HepG2 (cell line): ENCODE measurements around the gene PRSS53. TPM values are rescaled to one million over a fixed set of nuclear protein-coding genes. Genes with fewer than 3 reads are reported as not detected.
A peak's percentile ranks its signal among the peaks of the same experiment; 100 is the strongest.

Experiments used
- ATAC-seq: fragments of 200-7000 bp; cut with Tn5 transposase; 3 replicates; pipeline ENCODE4 v1.9.1; 2020; ENCODE audit warnings: mild to moderate bottlenecking, moderate library complexity
- BruUV-seq: library from RNA; stranded (reverse); fragments of 400-500 nt; replicated peaks from 2 replicates; lab custom pipeline; 2021; lab: Mats Ljungman, UMichigan
- CTCF ChIA-PET: fragments of 300-600 bp; formaldehyde crosslinking; extraction: SDS; loops from one replicate; lab custom pipeline; 2021; ENCODE audit warnings: low total read pairs, inconsistent platforms, low intra/inter-chr PET ratio; lab: Yijun Ruan, JAX
- POLR2A ChIA-PET: fragments of 350-600 bp; sonication (Branson Sonifier 250); formaldehyde crosslinking; loops from one replicate; lab custom pipeline; 2020; ENCODE audit warnings: antibody characterized with exemption, inconsistent platforms; lab: Yijun Ruan, JAX
- DNase-seq: peaks from one replicate; pipeline ENCODE4 v3.0.0-alpha.2; 2015; ENCODE audit warnings: low spot score
- FAIRE-seq: peaks from 3 replicates; lab custom pipeline; 2011; peaks lifted over from hg19 to GRCh38; lab: Jason Lieb, UNC
- H2AFZ ChIP-seq: one replicate; pipeline ENCODE4 v1.6.1; 2011; ENCODE audit warnings: low read length, inconsistent platforms
- H3K27ac ChIP-seq: fragments of 300-600 bp; 3 replicates; pipeline ENCODE4 v1.8.0; 2011; ENCODE audit warnings: mixed run types, mild to moderate bottlenecking, mixed read lengths, low read length, inconsistent platforms; ENCODE audit not compliant: insufficient read depth; ENCODE audit errors: extremely low read length
- H3K27me3 ChIP-seq, 2 experiments: fragments of 200-600 bp in 1 of 2; 2 replicates in 1 of 2; 3 replicates in 1 of 2; pipeline versions ENCODE4 v1.6.0 to v1.8.0; 2011; ENCODE audit warnings: low read length in 2 of 2, mild to moderate bottlenecking in 2 of 2, moderate library complexity in 2 of 2, inconsistent platforms in 1 of 2; ENCODE audit not compliant: insufficient read depth in 2 of 2, control insufficient read depth in 1 of 2
- H3K36me3 ChIP-seq, 2 experiments: fragments of 200-600 bp in 1 of 2; replicated peaks in 1 of 2; 2 replicates in 1 of 2; 3 replicates in 1 of 2; pipeline versions ENCODE4 v1.5.1 to v1.8.0; 2011; ENCODE audit warnings: low read length in 2 of 2, inconsistent platforms in 1 of 2; ENCODE audit not compliant: insufficient read depth in 2 of 2, control insufficient read depth in 1 of 2
- H3K4me1 ChIP-seq: 2 replicates; pipeline ENCODE4 v1.5.1; 2012; ENCODE audit warnings: low read length, inconsistent platforms; ENCODE audit not compliant: insufficient read depth
- H3K4me2 ChIP-seq: 2 replicates; pipeline ENCODE4 v1.6.0; 2011; ENCODE audit warnings: low read depth, low read length, inconsistent platforms
- H3K4me3 ChIP-seq, 3 experiments: fragments of 200-600 bp in 1 of 3; sonication (generic), shearing (Covaris generic) in 1 of 3; replicated peaks in 1 of 3; 2 replicates each; pipeline ENCODE4 v1.5.1; 2011 to 2016; ENCODE audit warnings: low read length in 3 of 3, inconsistent platforms in 2 of 3, low read depth in 2 of 3, mild to moderate bottlenecking in 2 of 3, control low read depth in 1 of 3, mixed read lengths in 1 of 3; ENCODE audit not compliant: insufficient read depth in 1 of 3
- H3K79me2 ChIP-seq: one replicate; pipeline ENCODE4 v1.6.1; 2011; ENCODE audit warnings: low read length, inconsistent platforms; ENCODE audit not compliant: insufficient read depth
- H3K9ac ChIP-seq: 2 replicates; pipeline ENCODE4 v1.6.0; 2011; ENCODE audit warnings: mild to moderate bottlenecking, low read depth, low read length, inconsistent platforms; ENCODE audit not compliant: insufficient read depth
- H3K9me3 ChIP-seq: 2 replicates; pipeline ENCODE4 v1.5.1; 2012; ENCODE audit warnings: mild to moderate bottlenecking, low read length
- H4K20me1 ChIP-seq: 2 replicates; pipeline ENCODE4 v1.6.0; 2011; ENCODE audit warnings: inconsistent platforms, mild to moderate bottlenecking, low read length, moderate library complexity; ENCODE audit not compliant: insufficient read depth
- ARNTL ChIP-seq: sonication (generic); formaldehyde crosslinking; IDR thresholded peaks from 2 replicates; pipeline ENCODE4 v1.4.0; 2020; ENCODE audit warnings: mild to moderate bottlenecking, missing genetic modification reagents
- ATF1 ChIP-seq: IDR thresholded peaks from 2 replicates; pipeline ENCODE4 v1.6.1; 2016; ENCODE audit warnings: mild to moderate bottlenecking, control low read depth
- EP300 ChIP-seq, 3 experiments: sonication (generic) in 1 of 3; formaldehyde crosslinking in 1 of 3; IDR thresholded peaks; 2 replicates each; pipeline versions ENCODE4 v1.5.1 to v1.6.1; 2011 to 2020; ENCODE audit warnings: low read depth in 2 of 3, low read length in 2 of 3, borderline replicate concordance in 1 of 3, improper control_type of control experiment in 1 of 3, mild to moderate bottlenecking in 1 of 3, missing genetic modification reagents in 1 of 3, moderate library complexity in 1 of 3
- HNF1A ChIP-seq, 2 experiments: sonication (generic) in 1 of 2; formaldehyde crosslinking in 1 of 2; IDR thresholded peaks; 2 replicates each; pipeline versions ENCODE4 v1.4.0 to v1.6.1; 2016 to 2020; ENCODE audit warnings: borderline replicate concordance in 1 of 2, low read depth in 1 of 2, mild to moderate bottlenecking in 1 of 2, missing genetic modification reagents in 1 of 2
- SRSF1 ChIP-seq: fragments of 200-400 bp; formaldehyde crosslinking; optimal IDR thresholded peaks from 2 replicates; pipeline ENCODE3; 2017; ENCODE audit warnings: mild to moderate bottlenecking, low read depth, low read length, moderate library complexity
- ZBTB38 ChIP-seq: sonication (generic); formaldehyde crosslinking; IDR thresholded peaks from 2 replicates; pipeline ENCODE4 v1.5.1; 2020; ENCODE audit warnings: mild to moderate bottlenecking, missing genetic modification reagents
- ZBTB39 ChIP-seq: sonication (generic); formaldehyde crosslinking; IDR thresholded peaks from 2 replicates; pipeline ENCODE4 v1.5.0; 2020; ENCODE audit warnings: missing genetic modification reagents
- ZBTB42 ChIP-seq: sonication (generic); formaldehyde crosslinking; IDR thresholded peaks from 2 replicates; pipeline ENCODE4 v1.5.0; 2020; ENCODE audit warnings: mild to moderate bottlenecking, missing genetic modification reagents
- ZNF225 ChIP-seq: sonication (generic); formaldehyde crosslinking; IDR thresholded peaks from 2 replicates; pipeline ENCODE4 v1.4.0; 2020; ENCODE audit warnings: mild to moderate bottlenecking, missing genetic modification reagents
- ZNF256 ChIP-seq: sonication (generic); formaldehyde crosslinking; conservative IDR thresholded peaks from 2 replicates; pipeline ENCODE4 v1.4.0; 2020; ENCODE audit warnings: missing genetic modification reagents
- ZNF33A ChIP-seq: sonication (generic); formaldehyde crosslinking; IDR thresholded peaks from 2 replicates; pipeline ENCODE4 v1.5.1; 2020; ENCODE audit warnings: missing genetic modification reagents, mild to moderate bottlenecking, moderate library complexity, borderline replicate concordance
- ZNF530 ChIP-seq: sonication (generic); formaldehyde crosslinking; IDR thresholded peaks from 2 replicates; pipeline ENCODE4 v1.5.0; 2020; ENCODE audit warnings: low read depth, mild to moderate bottlenecking, missing genetic modification reagents
- ZNF572 ChIP-seq: sonication (generic); formaldehyde crosslinking; IDR thresholded peaks from 2 replicates; pipeline ENCODE4 v1.5.1; 2020; ENCODE audit warnings: mild to moderate bottlenecking, missing genetic modification reagents
- ZNF83 ChIP-seq: sonication (generic); formaldehyde crosslinking; IDR thresholded peaks from 2 replicates; pipeline ENCODE4 v1.4.0; 2020; ENCODE audit warnings: missing genetic modification reagents, mild to moderate bottlenecking, borderline replicate concordance
- WGBS: methylation state at CpG from one replicate; pipeline ENCODE4 v1.1.6; 2017; ENCODE audit warnings: low lambda C conversion rate; 5-methylcytosine and 5-hydroxymethylcytosine counted together
- in situ Hi-C: cut with HindIII; loops from 2 replicates; pipeline ENCODE4 v1.10.0; 2017; ENCODE audit warnings: low pct_unique_long_range_greater_than_20kb; ENCODE audit not compliant: extremely low pct_ligation_motif_present
- intact Hi-C: fragments of 100-400 bp; cut with micrococcal nuclease; formaldehyde crosslinking; loops from one replicate; pipeline ENCODE4 v1.10.0; 2022; ENCODE audit not compliant: unreplicated experiment
- polyA plus RNA-seq, 8 experiments: library from polyadenylated mRNA; depleted of rRNA in 3 of 8; stranded (reverse) in 7 of 8; unstranded in 1 of 8; fragments of >200 nt; fragmentation: Illumina TruSeq in 4 of 8; extraction: Trizol in 4 of 8; gene quantifications; 2 replicates each; pipeline versions ENCODE4 v1.2.1 to v1.2.3, GENCODE V29; 2011 to 2016; ENCODE audit warnings: low read depth in 4 of 8, missing spikeins in 1 of 8, mixed read lengths in 1 of 8; ENCODE audit not compliant: insufficient read depth in 1 of 8
- total RNA-seq, 5 experiments: library from RNA; depleted of rRNA; stranded (reverse); fragments of >200 nt; fragmentation: Illumina TruSeq; extraction: Trizol; gene quantifications; 2 replicates each; pipeline ENCODE4 v1.2.3, GENCODE V29; 2016; ENCODE audit warnings: low read depth in 1 of 5

Gene PRSS53
- total and polyA plus RNA-seq, 2 of the 13 experiments (the other 11 are each of a cell fraction or from before 2014, with no cell fraction given): 2.2 to 7.4 TPM

- Histone ChIP-seq H3K79me2 (peaks cover 12% of the 10 kb centered on the region), H3K9ac (peak overlapping the region; percentile 90), H3K4me1 (peaks cover 50% of the 10 kb centered on the region), H2AFZ (no peak overlapping the region), H3K36me3 (peaks cover 20 to 35% of the 10 kb centered on the region in 2 experiments), H3K27ac (peak overlapping the region; percentile 54), H4K20me1 (no peaks in the 10 kb centered on the region), H3K27me3 (no peaks in the 10 kb centered on the region), H3K9me3 (no peaks in the 10 kb centered on the region), H3K4me3 (peak overlapping the region; percentile 87 to 100 (median 94)), H3K4me2 (peak overlapping the region; percentile 94)
- POLR2A ChIA-PET: interaction anchor here (1.3 to 3.7 kb wide), 2 partner anchors 9 to 33 kb away, joined by 4 to 17 read pairs; partner anchors contain the start of gene KAT8
- DNase-seq (no peak), FAIRE-seq (no peak), ATAC-seq (no peak)
- BruUV-seq: TSS peak; percentile 44
- intact Hi-C loops: loop anchor here (5.0 kb wide), 1 partner anchor 48 kb away; no protein-coding TSS in a partner anchor
- 90% methylated on average over 40 of the region's 57 CpGs for WGBS
- in situ Hi-C loops: no loop called here
- CTCF ChIA-PET: no interaction called here
- 0 out of 2 replicates have a peak, but pooled peaks have one; percentile 16 for TF ChIP-seq ZBTB39 (CRISPR knock-in tag)
- peak; percentile 8; the same call in 1 of the 2 replicates for TF ChIP-seq ZNF83 (CRISPR knock-in tag)
- no peak for TF ChIP-seq ARNTL
- peak; percentile 32; the same call in 1 of the 2 replicates for TF ChIP-seq ZNF572
- peak; percentile 16; the same call in 1 of the 2 replicates for TF ChIP-seq ZBTB42 (CRISPR knock-in tag)
- no peak for TF ChIP-seq HNF1A (IDR thresholded peaks at IDR 0.05; ENCODE audit: low read depth)
- no peak for TF ChIP-seq HNF1A (CRISPR knock-in tag; IDR thresholded peaks at IDR 0.05; ENCODE audit: borderline replicate concordance)
- peak; percentile 4 for TF ChIP-seq SRSF1
- 0 out of 2 replicates have a peak, but pooled peaks have one; percentile 9 for TF ChIP-seq ZNF530 (CRISPR knock-in tag)
- TF ChIP-seq ZNF225 (CRISPR knock-in tag): no peak
- peak; percentile 97 for TF ChIP-seq ZBTB38 (CRISPR knock-in tag)
- TF ChIP-seq ZNF33A: 0 out of 2 replicates have a peak, but pooled peaks have one; percentile 61
- TF ChIP-seq EP300 (IDR thresholded peaks at IDR 0.05; ENCODE audit: low read depth in 2 of 2, low read length in 2 of 2): no peak
- 0 out of 2 replicates have a peak, but pooled peaks have one; percentile 11 for TF ChIP-seq EP300 (CRISPR knock-in tag; IDR thresholded peaks at IDR 0.05; ENCODE audit: borderline replicate concordance)
- TF ChIP-seq ZNF256 (CRISPR knock-in tag): no peak
- TF ChIP-seq ATF1: no peak
These were observed 20.2 kb upstream of the PRSS53 start for GRCh38 chr16:31108794-31109558.
